NCI-H345 treated with DMSO at 0.1 percent for 48 hours (cell line): Measurements from ENCODE around the gene PDE7B.
"Not testable (repeated sequence)": the region's sequence is repeated elsewhere in the genome, so short reads cannot be mapped to it uniquely, and the experiment has no call there.

ENCODE experiments used
- DNase-seq: peaks from one replicate; lab custom pipeline; 2025; ENCODE audit not compliant: unreplicated experiment; lab: John Stamatoyannopoulos, UW

The PDE7B gene

DNA sequence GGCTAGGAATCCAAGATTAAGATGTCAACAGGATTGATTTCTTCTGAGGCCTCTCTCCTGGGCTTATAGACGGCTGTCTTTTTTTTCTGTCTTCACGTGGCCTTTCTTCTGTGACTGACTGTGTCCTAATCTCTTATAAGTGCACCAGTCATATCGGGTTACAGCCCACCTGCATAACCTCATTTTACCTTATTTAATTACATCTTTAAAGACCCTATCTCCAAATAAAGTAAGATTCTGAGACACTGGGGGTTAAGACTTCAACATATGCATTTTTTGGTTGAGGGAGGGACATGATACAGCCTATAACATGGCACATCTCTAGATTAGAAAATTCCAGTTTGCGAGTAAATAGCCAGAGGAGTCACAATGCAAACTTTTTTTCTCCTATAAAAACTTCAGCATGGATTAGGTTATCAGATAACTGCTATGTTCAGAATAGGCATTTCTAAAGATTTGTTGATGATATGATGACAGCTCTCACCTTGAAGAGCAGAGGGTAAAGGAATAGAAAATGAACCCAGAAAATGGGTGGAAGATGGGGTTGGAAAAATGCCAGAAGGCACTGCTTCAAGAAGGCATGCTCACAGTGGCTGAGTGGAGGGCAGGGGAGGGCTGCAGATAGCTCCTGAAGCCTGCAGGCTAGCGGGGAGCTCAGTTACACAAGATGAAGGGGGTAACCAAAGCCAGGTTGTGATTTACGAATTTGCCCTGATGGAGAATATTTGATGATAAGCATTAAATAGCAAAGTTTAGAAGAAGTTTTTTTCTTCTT is 8.7 kb upstream of the PDE7B start:
- no peak for DNase-seq

DNA sequence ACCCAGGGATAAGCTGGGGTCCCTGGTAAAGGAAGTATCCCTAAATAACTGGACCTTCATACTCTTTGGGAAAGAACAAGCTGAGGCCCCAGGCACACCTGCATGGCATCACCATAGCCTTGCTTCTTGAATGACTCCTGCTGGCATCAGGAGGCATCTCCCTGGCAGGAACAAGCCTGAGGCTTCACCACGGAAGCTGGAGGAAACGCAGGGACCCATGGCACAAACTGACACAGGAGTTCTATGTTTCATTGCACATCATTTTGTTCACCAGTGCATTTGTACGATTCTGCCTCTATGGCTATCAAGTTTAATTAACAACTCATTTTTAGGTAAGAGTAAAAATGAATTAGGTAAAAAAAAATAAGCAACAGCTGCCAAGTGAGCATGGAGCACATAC is 619 bp upstream of the PDE7B start:
- DNase-seq, result no peak

DNA sequence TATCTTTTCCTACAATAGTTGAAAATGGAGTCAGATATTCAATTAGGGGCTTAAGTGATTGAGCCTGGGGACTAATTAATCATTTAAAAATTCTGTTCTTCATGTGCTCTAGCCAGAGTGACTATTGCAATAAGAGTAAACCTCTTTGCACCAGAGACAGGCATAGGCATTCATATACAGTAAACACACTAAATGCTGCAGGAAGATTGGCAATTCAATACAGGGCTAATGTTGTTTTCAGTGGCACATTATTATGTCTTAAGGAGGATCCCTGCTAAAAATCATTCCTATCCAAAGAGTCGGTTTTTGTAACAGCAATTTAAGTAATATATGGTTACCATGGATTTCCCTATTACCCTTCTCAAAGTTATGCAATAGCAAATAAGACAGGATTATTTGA is 1.2 kb downstream of the PDE7B start:
- no peak for DNase-seq

DNA sequence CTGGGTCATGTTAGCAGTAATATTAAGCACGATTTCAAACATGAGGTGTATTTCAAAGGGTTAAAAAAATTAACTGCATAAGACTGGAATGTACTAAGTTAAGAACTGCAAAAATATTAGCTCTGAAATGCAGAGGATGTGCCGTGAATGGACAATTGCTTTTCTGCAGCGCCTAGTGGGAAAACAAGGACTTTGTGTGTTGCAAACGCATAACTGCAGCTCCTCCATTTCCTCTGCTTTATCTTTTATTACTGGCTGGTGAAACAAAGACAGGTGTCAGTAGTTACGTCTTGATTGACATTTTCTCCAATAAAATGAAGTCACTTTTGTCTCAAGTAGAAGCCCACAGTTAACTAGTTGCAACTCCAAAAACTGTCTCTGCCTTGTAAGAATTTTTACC is 1.7 kb downstream of the PDE7B start:
- DNase-seq, result no peak

DNA sequence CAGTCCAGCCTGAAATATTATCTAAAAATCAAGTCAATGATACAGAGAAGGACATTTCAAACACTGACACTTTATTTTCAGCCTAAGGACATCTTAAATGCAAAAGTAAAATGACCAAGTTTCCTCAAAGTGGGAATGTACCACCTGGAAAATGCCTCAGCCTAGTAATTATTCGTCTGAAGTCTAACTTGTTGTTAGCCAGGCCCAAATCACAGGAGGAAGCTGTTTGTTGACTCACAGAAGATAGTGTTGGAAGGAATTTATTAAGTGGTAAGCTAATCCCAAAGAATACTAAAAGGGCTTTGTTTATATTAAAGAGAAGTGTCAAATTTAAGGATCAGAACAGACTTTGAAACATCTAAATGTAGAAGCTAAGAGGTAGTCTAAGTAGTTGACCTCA is 2.5 kb downstream of the PDE7B start:
- no peak for DNase-seq

DNA sequence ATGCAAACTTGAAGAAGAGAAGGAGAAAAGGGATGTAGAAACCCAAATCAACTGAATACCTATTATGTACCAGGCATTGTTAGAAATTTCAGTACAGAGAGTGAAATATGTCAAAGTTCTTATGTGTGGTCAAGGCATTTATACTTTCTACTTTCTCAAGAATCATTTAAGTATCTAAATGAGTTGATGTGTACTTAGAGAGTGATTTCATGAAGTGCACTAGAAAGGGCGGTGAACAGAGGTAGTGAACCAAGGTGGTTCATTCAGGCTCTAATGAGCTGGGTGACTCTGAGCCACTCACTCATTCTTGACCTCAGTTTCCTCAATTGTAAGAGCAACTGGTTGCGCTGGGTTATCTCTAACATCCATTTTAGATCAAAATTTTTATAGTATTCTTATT is 3.3 kb downstream of the PDE7B start:
- DNase-seq, result no peak

DNA sequence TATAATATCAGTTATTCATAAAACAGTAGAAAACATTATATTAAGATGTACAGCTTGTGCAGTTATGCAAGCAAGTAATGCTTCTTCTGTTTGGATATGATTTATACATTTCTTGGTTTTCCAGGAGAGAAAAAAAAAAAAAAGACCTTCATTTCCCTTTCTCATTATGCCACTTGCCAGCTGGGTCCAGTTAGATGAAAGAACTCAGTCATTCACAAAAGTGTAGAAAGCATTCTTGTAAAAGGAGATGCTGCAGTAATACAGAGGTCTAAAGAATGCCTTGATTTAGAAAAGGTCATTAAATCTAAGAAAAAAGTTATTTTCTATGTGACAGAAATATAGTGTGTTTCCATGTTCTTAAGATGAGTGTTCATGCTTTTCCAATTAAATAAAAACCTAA is 7.4 kb downstream of the PDE7B start:
- DNase-seq, result no peak

DNA sequence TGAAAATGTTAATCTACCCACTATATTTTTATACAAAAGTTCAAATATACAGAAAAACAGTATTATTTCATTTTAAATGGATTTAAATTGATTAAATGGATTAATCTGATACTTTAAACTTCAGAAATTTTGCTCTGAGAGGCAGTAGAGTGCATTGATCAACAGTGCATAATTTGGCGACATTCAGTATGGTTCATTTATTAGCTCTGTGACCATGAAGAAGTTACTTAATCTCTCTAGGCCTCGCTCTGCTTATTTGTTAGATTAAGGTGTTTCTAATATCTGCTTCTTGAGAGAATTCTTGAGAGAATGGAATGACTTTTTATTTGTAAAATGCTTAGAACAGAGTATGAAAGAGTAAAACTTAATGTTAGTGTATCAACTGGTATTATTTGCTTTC is 8.9 kb downstream of the PDE7B start:
- DNase-seq, result no peak

DNA sequence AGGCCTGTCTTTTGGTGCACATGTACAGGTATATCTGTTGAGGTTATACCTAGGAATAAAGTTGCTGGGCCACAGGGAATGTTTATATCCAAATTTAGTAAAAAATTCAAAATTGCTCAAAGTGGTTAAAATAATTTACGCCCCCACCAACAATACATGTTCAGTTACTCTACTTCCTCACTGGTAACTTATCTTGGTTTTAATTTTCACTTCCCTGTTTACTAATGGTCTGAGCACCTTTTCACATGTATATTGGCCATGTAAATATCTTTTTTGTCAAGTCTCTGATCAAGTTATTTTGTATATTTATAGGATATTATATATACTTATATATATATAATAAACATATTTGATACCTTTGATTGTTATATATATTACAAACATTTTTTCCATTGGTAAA is 9.7 kb downstream of the PDE7B start:
- DNase-seq, result no peak

DNA sequence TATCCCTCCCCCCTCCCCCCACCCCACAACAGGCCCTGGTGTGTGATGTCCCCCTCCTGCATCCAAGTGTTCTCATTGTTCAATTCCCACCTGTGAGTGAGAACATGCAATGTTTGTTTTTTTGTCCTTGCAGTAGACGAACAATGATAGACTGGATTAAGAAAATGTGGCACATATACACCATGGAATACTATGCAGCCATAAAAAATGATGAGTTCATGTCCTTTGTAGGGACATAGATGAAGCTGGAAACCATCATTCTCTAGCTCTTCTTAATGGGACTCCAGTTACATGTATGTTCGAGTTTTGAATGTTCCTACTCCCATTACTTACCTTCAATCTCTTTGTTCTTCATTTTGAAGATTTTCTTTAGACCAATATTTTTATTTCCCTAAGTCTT is 13.4 kb downstream of the PDE7B start:
- not testable (repeated sequence) for DNase-seq

DNA sequence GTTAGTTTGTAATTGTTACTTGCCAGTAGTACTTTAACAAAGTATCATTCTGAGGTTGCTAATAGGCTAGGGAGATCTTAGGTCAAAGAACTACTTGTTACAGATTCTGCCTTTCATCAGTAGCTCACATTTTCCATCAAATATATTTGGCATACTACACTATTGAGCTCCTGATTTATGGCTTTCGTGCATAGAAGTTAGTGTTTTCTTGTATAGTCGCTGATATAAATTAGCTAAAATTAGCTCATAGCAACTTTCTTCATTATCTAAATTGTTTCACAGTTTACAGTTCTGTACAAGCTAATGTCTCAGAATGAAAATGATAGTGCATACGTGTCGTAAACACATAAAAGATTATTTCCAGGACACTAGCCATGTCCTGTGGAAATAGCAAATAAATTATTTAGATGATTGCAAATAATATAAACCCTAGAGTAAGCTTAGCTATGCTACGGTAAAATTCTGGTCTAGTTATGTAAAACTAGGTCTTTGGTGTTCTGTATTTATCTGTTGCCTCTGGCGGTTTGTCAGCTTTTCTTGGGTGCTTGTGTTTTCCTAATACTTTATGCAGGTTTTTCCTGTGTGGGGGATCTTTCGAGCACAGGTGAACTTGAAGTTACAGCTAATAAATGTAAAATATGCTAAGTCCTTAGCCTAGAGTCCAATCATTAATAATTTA is 15.1 kb downstream of the PDE7B start:
- DNase-seq, result no peak

DNA sequence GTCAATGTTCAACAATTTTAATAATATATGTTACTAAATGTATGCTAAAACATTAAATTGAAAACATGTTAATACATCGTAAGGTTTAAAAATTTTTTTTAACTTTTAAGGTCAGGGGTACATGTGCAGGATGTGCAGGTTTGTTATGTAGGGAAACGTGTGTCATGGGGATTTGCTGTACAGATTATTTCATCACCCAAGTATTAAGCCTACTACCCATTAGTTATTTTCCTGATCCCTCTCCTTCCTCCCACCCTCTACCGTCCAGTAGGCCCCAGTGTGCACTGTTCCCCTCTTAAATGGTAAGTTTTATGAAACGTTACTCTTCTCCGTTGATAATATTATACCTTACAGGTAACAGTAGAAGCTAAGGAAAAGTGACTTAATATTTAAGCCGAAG is 15.8 kb downstream of the PDE7B start:
- no peak for DNase-seq

DNA sequence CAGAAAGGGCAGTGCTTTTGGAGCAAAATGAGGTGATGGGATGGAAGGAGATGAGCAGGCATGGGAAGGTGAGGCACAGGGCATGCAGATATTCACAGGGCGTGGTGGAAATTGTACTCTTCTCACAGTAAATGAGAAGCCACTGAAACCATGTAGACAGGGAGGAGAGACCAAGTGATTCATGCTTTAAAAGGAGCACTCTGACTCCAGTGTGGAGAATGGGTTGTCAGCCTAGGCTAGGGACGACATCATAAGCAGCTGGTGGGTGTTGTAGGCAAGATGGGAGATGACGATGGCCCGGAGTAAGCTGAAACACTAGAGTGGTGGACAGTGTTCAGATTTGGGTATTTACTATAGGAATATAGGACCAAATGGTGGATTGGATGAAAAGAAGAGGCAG is 18.4 kb downstream of the PDE7B start:
- DNase-seq, result no peak

DNA sequence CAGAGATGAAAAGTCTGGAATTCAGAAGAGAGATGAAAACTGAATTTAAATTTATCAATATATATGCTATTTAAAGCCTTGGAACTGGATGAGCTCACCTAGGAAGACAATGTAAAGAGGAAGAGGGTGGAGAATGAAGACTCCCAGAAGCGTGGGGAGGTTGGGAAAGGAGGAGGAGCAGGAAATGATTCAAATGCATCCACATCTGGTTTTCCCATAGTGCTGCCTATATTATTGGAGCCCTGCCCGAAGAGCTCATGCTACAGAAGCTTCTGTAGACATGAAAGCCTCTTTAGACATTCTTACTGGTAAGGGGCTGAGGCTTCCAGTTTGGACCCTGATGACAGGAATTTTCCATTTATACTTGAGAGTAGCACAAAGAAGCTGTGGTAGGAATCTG is 19.2 kb downstream of the PDE7B start:
- no peak for DNase-seq

DNA sequence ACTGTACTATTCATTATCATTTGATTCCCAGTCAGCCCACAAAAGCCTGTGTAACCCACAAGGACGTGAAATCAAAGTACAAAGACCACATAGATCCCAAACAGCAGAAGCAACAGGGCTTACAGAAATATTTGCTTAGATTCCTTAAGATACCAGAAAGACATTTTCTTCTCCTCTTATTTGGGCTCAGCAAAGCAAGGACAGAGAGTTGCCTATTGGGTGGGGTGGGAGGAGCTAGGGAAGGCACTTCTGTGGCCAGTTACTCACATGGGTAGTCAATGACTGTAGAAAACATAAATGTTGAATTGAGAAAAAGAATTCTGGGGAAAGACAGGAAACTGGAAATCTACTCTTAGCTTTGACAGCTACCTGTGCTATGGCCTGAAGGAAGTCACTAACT is 19.8 kb downstream of the PDE7B start:
- no peak for DNase-seq

DNA sequence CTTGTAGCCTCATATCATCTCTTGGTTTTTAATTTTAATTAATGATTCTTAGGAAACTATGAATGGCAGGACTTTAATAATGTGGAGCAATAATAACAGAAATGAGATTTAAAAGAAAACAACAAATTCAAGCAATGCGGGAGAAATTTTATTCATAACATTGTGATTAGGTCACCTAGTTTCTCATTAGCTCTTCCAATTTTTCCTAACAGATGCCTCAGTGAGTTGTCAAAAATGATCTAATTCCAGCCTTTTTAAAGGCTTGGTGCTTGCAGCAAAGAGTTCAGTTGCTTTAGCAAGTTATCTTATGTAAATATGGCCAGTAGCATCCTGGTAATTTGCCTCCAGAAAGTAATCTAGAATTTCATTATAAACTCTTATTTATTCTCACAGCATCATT is 20.4 kb downstream of the PDE7B start:
- no peak for DNase-seq

DNA sequence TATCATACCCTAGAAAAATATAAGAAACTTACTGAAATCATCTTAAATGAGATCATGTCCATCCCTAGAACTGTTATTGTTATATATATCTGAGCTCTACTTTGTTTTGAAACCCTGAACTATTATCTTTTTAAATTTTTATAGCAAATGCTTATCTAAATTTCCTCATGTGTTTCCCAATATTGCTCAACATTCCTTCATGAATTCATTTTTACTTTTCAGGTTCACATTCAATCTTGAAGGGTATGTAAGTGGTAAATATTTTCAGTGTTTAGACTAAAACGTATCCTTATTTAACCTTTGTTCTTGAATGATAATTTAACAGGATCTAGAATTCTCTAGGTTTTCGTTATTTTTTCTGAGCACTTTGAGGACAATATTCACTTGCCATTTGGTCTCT is 23.9 kb downstream of the PDE7B start:
- no peak for DNase-seq

DNA sequence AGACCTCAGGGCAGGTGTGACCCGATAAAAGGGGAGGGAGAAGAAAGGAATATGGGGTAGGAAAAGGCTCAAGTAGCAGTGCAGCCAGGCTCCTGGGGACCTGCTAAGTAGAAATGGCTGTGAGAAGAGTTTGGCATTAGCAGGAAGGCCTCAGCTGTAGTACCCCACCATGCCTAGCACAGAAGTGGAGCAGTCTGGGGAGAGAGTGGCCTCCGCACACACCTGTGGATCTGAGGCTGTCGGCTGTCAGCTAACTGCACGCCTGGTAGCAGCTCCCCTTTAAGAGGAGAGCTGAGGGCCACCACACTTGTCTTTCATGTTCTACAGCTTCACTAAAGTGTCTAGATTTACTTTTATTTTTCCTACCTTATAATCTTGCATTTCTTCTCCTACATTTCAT is 24.6 kb downstream of the PDE7B start:
- DNase-seq, result no peak

DNA sequence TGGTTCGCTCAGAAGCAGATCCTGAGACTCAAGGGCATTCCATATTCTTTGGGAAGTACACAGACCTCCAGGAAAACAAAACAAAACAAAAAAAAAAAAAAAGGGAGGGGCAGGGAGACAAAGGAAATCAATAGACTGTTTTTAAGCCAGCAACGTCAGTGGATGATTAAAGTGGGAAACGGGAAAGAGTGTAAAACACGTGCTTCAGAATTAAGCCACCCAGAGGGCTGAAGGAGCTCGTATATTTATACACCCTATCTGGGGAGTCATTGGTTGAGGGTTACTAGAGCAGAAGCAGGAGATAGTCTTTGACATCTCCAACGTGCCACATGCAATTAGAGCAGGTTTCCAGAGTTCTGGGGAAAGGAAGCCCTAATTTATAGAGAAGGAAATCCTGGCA is 26.2 kb downstream of the PDE7B start:
- DNase-seq, result no peak

DNA sequence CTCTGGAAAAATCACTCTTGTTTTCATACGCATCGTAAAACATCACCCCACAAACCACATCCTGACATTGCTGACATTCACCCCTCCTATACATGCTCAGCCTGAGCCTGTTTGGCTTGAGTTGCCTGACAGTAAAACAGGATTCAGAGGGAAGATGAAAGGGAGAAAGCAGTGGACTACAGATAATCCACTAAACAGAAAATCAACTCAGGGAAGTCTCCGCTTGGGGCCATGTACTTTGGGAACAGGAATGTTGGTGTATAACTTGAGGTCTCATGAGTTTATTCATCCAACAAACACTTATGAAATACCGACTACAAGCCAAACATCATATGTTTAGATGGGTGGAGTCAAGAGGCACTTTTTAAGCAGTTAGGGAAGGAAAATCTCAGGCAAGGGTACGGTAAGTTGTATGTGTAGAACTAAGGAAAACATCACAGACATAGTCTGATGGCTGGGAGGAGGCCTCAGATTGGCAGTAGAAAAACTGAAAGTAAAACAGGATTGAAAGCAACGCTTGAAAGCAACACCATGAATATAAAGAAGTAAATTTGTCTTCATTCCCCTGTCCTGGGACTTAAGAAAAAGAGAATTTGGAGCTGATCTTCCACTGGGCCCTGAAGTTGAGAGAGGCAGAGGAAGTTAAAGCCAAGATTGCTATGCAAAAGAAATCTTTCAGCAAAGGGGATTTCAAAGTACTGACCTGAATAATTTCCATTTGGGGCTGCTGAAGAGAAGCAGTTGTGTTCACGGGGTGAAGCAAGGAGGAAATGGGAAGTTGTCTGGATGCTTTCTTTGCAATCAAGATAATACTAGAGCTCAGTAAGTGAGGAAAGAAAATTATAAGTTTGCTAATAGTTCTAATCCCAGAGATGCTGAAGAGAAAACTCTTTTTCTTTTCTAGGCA is 28.8 kb downstream of the PDE7B start:
- DNase-seq, result no peak

DNA sequence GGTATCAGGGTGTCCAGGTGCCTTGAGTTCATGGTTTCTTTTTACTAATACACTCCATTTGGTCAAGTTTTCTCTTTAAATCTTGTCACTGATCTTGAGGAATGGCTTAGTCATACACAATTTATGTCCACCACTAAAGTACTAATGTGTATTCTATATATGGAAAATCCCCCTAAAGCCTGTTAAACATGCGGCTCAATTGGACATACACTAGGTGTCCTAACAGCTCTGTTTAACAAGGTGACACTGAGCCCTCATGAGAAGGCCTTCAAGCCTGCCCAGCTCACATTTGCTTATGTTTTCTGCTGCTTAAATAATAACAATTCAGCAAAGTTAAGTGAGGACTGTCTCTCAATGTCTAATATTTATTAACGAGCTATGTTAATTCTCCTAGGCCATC is 31.5 kb downstream of the PDE7B start:
- DNase-seq, result no peak

DNA sequence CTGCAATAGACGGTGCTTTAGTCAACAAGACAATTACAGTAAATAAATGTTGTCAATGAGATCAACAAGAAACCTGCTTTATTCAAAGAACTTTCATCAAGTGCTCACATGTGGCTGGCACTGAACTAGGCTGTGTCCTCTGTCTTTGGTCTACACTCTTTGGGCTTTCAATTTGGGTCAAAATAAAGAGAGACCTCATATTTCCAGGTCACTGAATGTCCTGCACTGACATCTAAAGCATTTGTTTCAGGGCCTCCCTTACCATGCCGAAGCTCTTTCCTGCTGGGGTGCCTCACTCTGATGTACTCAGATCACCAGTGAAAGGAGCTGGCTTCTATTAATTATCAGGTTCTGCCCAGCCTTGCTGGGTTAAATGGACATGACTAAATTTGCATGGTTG is 32.0 kb downstream of the PDE7B start:
- DNase-seq, result no peak
